Measurements from ENCODE around the gene FRMD4A.
"Not testable (repeated sequence)": the region's sequence is repeated elsewhere in the genome, so short reads cannot be mapped to it uniquely, and the experiment has no call there.

The FRMD4A gene

DNA sequence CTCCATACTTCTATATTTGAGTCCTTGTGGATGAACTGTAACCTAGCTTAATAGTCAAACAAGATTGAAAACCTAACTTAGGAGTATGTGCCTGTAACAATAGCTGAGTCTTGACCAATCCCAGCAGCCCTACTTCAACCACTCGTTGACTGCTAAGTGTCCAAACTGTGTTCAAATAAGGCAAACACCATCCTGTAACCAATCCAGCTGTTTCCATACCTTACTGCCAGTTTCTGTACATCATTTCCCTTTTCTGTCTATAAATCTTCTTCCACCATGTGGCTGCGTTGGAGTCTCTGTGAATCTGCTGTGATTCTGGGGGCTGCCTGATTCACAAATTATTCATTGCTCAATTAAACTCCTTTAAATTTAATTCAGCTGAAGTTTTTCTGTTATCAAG is 195.5 kb downstream of the FRMD4A start:
- DNase-seq, result not testable (repeated sequence)

DNA sequence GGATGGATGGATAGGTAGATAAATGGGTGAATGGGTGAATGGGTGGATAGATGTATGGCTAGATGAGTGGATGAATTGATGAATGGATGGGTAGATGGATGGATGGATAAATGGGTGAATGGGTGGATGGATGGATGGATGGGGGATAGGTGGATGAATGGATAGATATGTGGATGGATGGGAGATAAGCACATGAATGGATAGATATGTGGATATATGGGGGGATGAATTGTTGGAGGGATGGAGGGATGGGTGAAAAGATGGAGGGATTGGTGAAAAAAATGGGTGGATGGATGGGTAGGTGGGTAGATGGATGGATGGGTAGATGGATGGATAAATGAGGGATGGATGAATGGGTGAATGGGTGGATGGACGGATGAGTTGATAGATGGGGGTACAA is 196.4 kb downstream of the FRMD4A start:
- no peak for DNase-seq

- DNase-seq, result no peak
Observed at GRCh38 chr10:14131261-14131960, 199.3 kb downstream of the FRMD4A start.

DNA sequence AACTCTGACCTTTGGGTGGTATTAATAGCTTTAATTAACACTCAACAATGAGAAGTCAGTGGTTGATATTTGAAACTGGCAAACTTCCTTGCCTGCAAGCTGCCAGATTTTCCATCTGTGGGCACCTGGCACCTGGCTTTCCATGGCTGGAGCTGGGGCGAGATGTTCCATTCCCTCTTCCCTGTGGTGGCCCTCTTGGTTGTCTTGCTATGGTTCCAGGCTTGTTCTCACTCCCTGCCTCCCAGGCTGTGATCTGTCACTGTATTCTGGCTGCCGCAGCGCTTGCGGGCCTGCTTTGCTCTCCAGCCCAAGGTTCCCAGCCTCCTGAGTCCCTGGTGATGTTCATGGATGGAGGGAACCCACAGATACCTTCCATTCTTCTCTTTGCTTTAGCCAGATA is 201.0 kb downstream of the FRMD4A start:
- DNase-seq, result no peak

GRCh38 chr10:14128519-14128918 is 202.2 kb downstream of the FRMD4A start:
- DNase-seq, result no peak

GRCh38 chr10:14126697-14127440 is 203.9 kb downstream of the FRMD4A start:
- DNase-seq, result no peak

GRCh38 chr10:14125564-14125963 is 205.2 kb downstream of the FRMD4A start:
- no peak for DNase-seq

DNA sequence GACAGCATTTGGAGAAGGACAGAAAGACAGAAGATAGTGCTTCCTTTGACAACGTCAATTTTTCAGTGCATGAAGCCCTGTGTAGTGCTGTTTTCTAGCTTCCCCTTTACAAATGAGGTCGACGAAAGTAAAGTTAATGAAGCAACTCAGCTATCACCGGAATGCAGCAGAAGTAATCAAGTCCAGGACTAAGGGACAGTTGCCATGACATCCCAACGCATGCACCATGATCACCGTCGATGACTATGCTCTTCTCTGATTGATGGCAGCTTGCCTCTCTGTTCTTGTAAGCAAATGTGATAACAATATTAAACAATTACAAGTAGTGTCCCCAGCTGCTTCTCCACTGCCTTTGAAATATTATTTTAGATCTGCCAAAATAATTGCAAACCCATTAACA is 205.8 kb downstream of the FRMD4A start:
- no peak for DNase-seq

DNA sequence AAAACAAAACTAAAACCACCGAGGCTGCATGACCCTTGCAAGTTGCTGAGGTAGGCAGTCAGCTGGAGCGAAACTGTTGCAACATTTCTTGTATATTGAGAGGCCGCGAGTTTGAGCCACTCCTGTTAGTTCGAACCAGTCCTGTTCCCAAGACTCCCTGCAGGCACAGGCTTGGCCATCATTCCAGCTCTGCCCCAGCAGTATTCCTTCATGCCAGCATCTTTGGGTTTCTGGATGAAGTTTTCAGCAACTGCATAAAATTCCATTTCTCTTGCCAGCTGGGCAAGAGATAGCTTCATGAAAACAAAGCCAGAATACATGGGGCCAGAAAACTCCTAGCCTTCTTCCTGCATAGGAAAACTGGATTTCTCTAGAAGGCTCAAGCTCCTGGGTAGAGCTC is 207.6 kb downstream of the FRMD4A start:
- no peak for DNase-seq

GRCh38 chr10:14120812-14121211 is 209.9 kb downstream of the FRMD4A start:
- no peak for DNase-seq

DNA sequence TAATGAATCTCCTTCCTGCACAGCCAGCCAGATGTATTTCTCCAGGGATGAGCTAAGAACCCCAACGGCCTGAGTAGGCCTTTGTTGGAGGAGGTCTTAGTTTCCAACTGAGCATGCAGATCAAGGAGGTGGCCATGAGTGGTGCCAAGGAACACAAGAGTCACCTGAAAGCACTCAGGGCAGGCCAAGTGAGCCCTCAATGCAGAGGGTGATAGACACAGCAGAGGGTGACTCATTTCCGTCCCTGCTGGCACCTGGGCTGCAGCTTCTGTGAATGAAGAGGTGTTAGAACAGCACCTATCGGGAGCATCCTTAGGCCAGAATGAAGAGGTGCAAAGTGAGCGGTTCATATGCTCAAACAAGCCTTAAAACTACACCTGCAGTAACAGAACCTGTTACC is 211.8 kb downstream of the FRMD4A start:
- DNase-seq, result no peak

- DNase-seq, result no peak
Observed at GRCh38 chr10:14116837-14117236, 213.9 kb downstream of the FRMD4A start.

GRCh38 chr10:14116021-14116420 is 214.7 kb downstream of the FRMD4A start:
- no peak for DNase-seq

- DNase-seq, result no peak
Observed at GRCh38 chr10:14114791-14115190, 215.9 kb downstream of the FRMD4A start.

DNA sequence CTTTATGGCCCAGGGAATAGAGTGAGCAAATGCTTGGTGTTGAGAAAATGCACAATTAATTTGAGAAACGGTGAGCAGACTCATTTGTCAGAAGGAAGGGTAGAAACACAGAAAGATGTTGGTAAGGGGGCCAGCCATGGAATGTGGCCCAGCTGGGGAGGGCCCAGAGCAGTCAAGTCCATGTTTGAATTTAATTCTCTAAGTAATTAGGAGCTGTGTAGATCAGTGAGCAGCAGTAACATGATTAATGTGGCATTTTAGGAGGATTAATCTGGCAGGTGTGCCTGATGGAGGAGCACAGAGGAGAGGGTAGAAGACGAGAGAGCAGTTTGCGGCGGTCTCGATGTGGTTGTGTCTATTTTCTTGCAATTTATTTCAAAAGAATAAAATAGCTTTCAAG is 218.7 kb downstream of the FRMD4A start:
- no peak for DNase-seq

GRCh38 chr10:14111208-14111607 is 219.5 kb downstream of the FRMD4A start:
- no peak for DNase-seq

- DNase-seq, result no peak
Observed at GRCh38 chr10:14106828-14107227, 223.9 kb downstream of the FRMD4A start.

GRCh38 chr10:14102056-14102455 is 228.7 kb downstream of the FRMD4A start:
- DNase-seq, result no peak

DNA sequence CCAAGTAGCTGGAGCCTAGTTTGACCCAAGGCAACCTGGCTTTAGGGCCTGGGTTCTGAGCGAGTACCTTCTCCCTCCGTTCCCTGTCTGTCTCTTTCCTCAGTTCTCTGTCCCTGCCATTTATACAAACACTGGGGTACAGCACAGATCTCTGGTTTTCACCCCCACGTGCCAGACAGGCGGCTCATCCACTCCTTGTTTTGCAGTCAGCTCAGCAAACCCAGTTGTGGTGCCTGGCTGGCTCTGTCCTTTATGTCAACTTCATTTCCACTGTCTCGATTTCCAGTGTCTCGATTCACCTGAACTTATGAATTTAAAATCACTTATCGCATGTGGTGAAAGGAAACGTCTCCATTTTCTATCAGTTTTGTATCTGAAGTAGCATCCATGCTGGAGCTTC is 230.8 kb downstream of the FRMD4A start:
- no peak for DNase-seq

DNA sequence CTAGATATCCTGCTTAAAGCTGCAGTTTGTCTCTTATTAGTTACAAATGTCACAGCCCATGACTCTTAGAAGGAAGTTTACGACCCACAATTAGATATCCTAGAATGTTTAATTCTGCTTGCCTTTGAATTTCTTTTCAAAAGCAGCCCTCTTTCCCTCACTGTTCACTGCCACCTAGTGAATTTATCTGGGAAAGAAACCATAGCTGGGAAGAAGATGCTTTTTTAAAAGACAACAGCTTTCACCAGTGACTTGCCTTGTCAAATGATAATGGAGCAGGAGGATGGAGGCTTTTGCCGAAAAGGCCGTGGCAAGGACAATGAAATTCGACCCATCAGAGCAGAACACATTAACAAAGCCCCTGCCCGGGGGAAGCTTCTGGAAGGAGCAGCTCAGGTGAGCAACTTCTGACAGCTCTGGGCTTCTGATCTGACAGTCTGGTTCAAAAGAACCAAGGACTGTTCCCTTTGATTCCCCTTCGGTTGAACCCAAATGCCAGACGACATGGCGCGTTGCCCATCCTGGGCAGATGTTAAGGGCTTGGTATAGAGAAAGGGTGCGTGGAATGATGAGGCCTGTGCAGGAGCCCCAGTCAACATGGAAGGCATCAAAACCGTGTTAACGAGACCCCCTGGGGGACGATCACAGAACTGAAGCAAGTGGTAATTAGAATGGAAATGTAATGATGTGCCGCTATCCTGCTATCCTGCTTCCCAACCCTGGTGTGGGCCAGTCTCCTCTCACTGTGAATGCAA is 236.8 kb downstream of the FRMD4A start:
- DNase-seq, result no peak

DNA sequence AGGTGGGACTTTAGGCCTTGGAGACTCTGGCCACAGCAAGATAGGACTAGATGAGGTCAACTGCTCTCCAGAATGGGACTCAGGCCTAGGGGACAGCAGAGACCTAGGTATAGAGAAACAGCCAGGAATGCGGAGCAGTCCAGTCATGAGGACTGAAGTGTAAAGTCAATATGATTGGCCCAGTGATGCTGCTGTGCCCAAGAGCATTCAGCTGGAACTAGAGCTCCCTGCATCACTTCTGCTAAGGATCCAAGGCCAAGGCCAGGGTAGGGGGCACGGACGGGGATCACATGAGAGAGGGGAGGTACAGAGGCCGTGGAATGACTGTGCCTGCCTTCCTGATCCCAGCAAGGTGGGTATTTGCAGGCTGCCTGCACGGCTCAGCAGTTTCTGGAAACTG is 237.9 kb downstream of the FRMD4A start:
- no peak for DNase-seq

GRCh38 chr10:14089556-14090292 is 241.0 kb downstream of the FRMD4A start:
- no peak for DNase-seq

- DNase-seq, result no peak
Observed at GRCh38 chr10:14087566-14087965, 243.2 kb downstream of the FRMD4A start.
